ENCODE results near the gene ARMC6.
"Not testable (repeated sequence)": the region's sequence is repeated elsewhere in the genome, so short reads cannot be mapped to it uniquely, and the experiment has no call there.

The ARMC6 gene

GRCh38 chr19:19075126-19075525 is 41.7 kb downstream of the ARMC6 start:
- DNase-seq (ENCODE audit: low spot score): no peak

- DNase-seq (ENCODE audit: low spot score): no peak
Observed at GRCh38 chr19:19076476-19076875, 43.1 kb downstream of the ARMC6 start.

GRCh38 chr19:19077103-19077502 is 43.7 kb downstream of the ARMC6 start:
- no peak for DNase-seq (ENCODE audit: low spot score)

- DNase-seq (ENCODE audit: low spot score): no peak
Observed at GRCh38 chr19:19078801-19079200, 45.4 kb downstream of the ARMC6 start.

- no peak for DNase-seq (ENCODE audit: low spot score)
Observed at GRCh38 chr19:19079571-19079970, 46.2 kb downstream of the ARMC6 start.

GRCh38 chr19:19081642-19082151 is 48.3 kb downstream of the ARMC6 start:
- DNase-seq (ENCODE audit: low spot score): no peak

- DNase-seq (ENCODE audit: low spot score): no peak
Observed at GRCh38 chr19:19083413-19084178, 50.2 kb downstream of the ARMC6 start.

GRCh38 chr19:19087676-19088075 is 54.3 kb downstream of the ARMC6 start:
- DNase-seq (ENCODE audit: low spot score): no peak

- DNase-seq (ENCODE audit: low spot score): no peak
Observed at GRCh38 chr19:19094513-19094912, 61.1 kb downstream of the ARMC6 start.

GRCh38 chr19:19095691-19096090 is 62.3 kb downstream of the ARMC6 start:
- no peak for DNase-seq (ENCODE audit: low spot score)

- DNase-seq (ENCODE audit: low spot score): no peak
Observed at GRCh38 chr19:19096641-19097627, 63.5 kb downstream of the ARMC6 start.

GRCh38 chr19:19098084-19098702 is 64.8 kb downstream of the ARMC6 start:
- no peak for DNase-seq (ENCODE audit: low spot score)

GRCh38 chr19:19098703-19099632 is 65.6 kb downstream of the ARMC6 start:
- no peak for DNase-seq (ENCODE audit: low spot score)

- DNase-seq (ENCODE audit: low spot score): no peak
Observed at GRCh38 chr19:19101540-19101939, 68.1 kb downstream of the ARMC6 start.

- not testable (repeated sequence) for DNase-seq (ENCODE audit: low spot score)
Observed at GRCh38 chr19:19102566-19102965, 69.2 kb downstream of the ARMC6 start.

- no peak for DNase-seq (ENCODE audit: low spot score)
Observed at GRCh38 chr19:19103167-19103566, 69.8 kb downstream of the ARMC6 start.

- DNase-seq (ENCODE audit: low spot score): peak; percentile 65
Observed at GRCh38 chr19:19105365-19106055, 72.1 kb downstream of the ARMC6 start.

- DNase-seq (ENCODE audit: low spot score): peak; percentile 10
Observed at GRCh38 chr19:19106056-19106551, 72.7 kb downstream of the ARMC6 start.

GRCh38 chr19:19106938-19107337 is 73.5 kb downstream of the ARMC6 start:
- not testable (repeated sequence) for DNase-seq (ENCODE audit: low spot score)

- DNase-seq (ENCODE audit: low spot score): peak; percentile 6
Observed at GRCh38 chr19:19107654-19108053, 74.3 kb downstream of the ARMC6 start.

Measured in AG20443 (cell line).